ENCODE measurements around the gene ZAP70.

Gene ZAP70

GRCh38 chr2:97775074-97775473 is 61.7 kb downstream of the ZAP70 start:
- no peak overlapping the region for H3K4me3 ChIP-seq (ENCODE audit: low read depth, low read length)

- no peak overlapping the region for H3K4me3 ChIP-seq (ENCODE audit: low read depth, low read length)
Measured at GRCh38 chr2:97779141-97779540, 65.8 kb downstream of the ZAP70 start.

GRCh38 chr2:97781981-97782380 is 68.6 kb downstream of the ZAP70 start:
- no peak overlapping the region for H3K4me3 ChIP-seq (ENCODE audit: low read depth, low read length)

DNA sequence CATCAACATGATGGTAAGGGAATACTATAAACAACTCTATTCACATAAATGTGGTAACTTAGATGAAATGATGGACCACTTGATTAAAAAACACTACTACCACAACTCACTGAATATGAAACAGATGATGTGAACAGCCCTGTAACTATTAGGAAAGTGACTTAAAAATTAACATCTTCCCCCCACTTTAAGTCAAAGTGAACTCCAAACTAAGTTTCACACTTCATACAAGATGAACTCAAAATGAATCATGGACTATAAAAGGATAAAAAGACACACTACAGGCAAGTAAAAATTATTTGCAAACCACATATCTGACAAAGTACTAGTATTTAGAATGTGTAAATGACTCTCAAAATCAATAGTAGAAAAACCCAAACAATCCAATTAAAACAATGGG is 71.6 kb downstream of the ZAP70 start:
- no peak overlapping the region for H3K4me3 ChIP-seq (ENCODE audit: low read depth, low read length)

DNA sequence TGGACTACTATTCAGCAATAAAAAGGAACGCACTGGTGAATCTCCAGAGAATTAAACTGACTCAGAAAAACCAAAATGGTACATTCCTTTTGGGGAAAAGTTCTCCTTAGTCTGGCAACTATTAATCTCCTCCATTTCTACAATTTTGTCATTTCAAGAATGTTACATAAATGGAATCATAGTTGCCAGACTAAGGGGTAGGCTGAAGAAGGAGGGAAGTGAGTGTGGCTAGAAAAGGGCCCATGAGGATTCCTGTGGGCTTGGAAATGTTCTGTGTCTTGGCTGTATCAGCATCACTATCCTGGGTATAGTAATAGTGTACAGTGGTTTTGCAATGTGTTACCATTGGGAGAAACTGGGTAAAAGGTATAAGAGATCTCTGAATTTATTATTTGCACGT is 72.4 kb downstream of the ZAP70 start:
- H3K4me3 ChIP-seq (ENCODE audit: low read depth, low read length), result no peak overlapping the region

DNA sequence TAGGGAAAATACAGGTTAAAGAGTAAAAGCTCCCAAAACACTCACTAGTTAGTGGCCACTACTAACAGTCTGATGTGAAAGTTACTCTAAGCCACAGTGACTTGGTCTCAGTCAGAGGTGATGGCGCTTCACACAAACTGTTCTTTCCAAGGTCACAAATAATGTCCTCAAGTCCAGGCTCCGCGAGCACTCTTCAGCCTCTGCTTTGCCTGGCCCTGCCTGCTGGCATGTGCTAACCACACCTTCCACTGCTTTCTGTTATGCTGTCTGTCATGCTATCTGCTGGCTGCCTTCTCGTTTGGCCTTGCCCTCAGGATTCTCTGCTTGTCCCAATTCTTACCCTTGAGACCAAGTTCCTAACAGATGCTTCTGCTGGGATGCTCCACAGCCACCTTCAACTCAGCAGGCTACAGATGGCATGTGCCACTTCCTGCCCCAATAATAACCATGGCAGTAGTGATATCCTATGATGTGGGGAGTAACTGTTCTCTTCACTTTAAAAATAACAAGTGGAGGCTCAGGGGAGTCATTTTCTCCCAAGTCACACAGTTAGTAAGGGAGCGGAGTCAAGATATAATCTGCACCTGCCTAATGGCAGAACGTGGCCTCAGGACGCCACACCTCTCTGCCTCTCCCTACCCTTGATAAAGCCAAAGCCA is 75.7 kb downstream of the ZAP70 start:
- no peak overlapping the region for H3K4me3 ChIP-seq (ENCODE audit: low read depth, low read length)

All from iPS-11a (cell line).